CD4-positive, alpha-beta T cell (primary cell): ENCODE results near the gene TMEM100. TPM values are rescaled to one million over a fixed set of nuclear protein-coding genes. Genes with fewer than 3 reads are reported as not detected.

Source experiments
- ATAC-seq: fragments of 200-7000 bp; cut with Tn5 transposase; one replicate; pipeline ENCODE4 v1.10.0; 2022; ENCODE audit warnings: mild to moderate bottlenecking; ENCODE audit not compliant: poor library complexity
- CTCF ChIA-PET: fragments of 350-600 bp; sonication (Branson Sonifier 250); formaldehyde crosslinking; loops from one replicate; lab custom pipeline; 2021; ENCODE audit warnings: antibody characterized with exemption, inconsistent platforms; lab: Charles Lee
- POLR2A ChIA-PET: fragments of 350-600 bp; sonication (Branson Sonifier 250); formaldehyde crosslinking; loops from one replicate; lab custom pipeline; 2021; ENCODE audit warnings: antibody characterized with exemption, inconsistent platforms; lab: Charles Lee
- DNase-seq, 14 experiments: peaks; one replicate each; pipeline ENCODE4 v3.0.0-alpha.2; 2013 to 2020; ENCODE audit warnings: mixed read lengths in 2 of 14
- H3K27ac ChIP-seq, 2 donors: one replicate each; pipeline versions ENCODE4 v1.5.1 to v1.7.0; 2013; ENCODE audit warnings: low read length in 2 of 2, low read depth in 1 of 2, mild to moderate bottlenecking in 1 of 2
- H3K27me3 ChIP-seq, 2 experiments: 1 replicate in 1 of 2; 2 replicates in 1 of 2; pipeline versions ENCODE4 v1.6.1 to v1.7.0; 2013; ENCODE audit warnings: low read length in 2 of 2, control low read depth in 1 of 2, mild to moderate bottlenecking in 1 of 2, moderate library complexity in 1 of 2; ENCODE audit not compliant: insufficient read depth in 2 of 2, control insufficient read depth in 1 of 2
- H3K36me3 ChIP-seq: one replicate; pipeline ENCODE4 v1.6.1; 2013; ENCODE audit warnings: low read length, control low read depth; ENCODE audit not compliant: insufficient read depth
- H3K4me1 ChIP-seq: one replicate; pipeline ENCODE4 v1.6.1; 2013; ENCODE audit warnings: low read length, control low read depth; ENCODE audit not compliant: insufficient read depth
- H3K4me3 ChIP-seq: one replicate; pipeline ENCODE4 v1.5.1; 2013; ENCODE audit warnings: mild to moderate bottlenecking, low read length, moderate library complexity
- H3K9me3 ChIP-seq, 2 experiments: 1 replicate in 1 of 2; 2 replicates in 1 of 2; pipeline versions ENCODE4 v1.6.1 to v1.7.0; 2013; ENCODE audit warnings: low read length in 2 of 2, mild to moderate bottlenecking in 2 of 2, control low read depth in 1 of 2, moderate library complexity in 1 of 2; ENCODE audit not compliant: control insufficient read depth in 1 of 2, insufficient read depth in 1 of 2
- H3K27ac Mint-ChIP-seq: one replicate; pipeline ENCODE4 v1.8.0; 2020; ENCODE audit warnings: mixed read lengths
- H3K27me3 Mint-ChIP-seq: one replicate; pipeline ENCODE4 v1.8.0; 2021; ENCODE audit warnings: mixed read lengths
- H3K36me3 Mint-ChIP-seq: one replicate; pipeline ENCODE4 v1.8.0; 2021; ENCODE audit warnings: low read depth, mixed read lengths
- H3K4me1 Mint-ChIP-seq: one replicate; pipeline ENCODE4 v1.8.0; 2021; ENCODE audit warnings: low read depth, mixed read lengths
- H3K4me3 Mint-ChIP-seq: one replicate; pipeline ENCODE4 v1.8.0; 2020; ENCODE audit warnings: mild to moderate bottlenecking, mixed read lengths
- H3K9me3 Mint-ChIP-seq: one replicate; pipeline ENCODE4 v1.8.0; 2020; ENCODE audit warnings: mixed read lengths
- CTCF ChIP-seq: fragments of 200-600 bp; IDR thresholded peaks from one replicate; pipeline ENCODE4 v1.8.0; 2022; ENCODE audit warnings: antibody characterized with exemption, mild to moderate bottlenecking
- intact Hi-C, 2 experiments: fragments of 100-400 bp; cut with DNase I in 1 of 2; cut with micrococcal nuclease in 1 of 2; formaldehyde crosslinking; loops; one replicate each; pipeline versions ENCODE4 v1.15.1 to v1.9.0; 2023 to 2025; cut with DNase I, micrococcal nuclease
- total RNA-seq, 174 experiments: library from RNA in 2 of 174; stranded (reverse) in 2 of 174; gene quantifications; one replicate each; pipeline ENCODE4 v1.2.3 and lab custom pipeline; 2021 to 2026

Gene TMEM100
- total RNA-seq, 2 experiments from 2014 or later: not detected

GRCh38 chr17:55691666-55692065 is 31.0 kb downstream of the TMEM100 start:
- no peak overlapping the region for H3K4me3 ChIP-seq
- ChIA-PET CTCF (no interaction called here), POLR2A (no interaction called here)
- Mint-ChIP-seq H3K27me3 (peaks cover 17% of the 10 kb centered on the region), H3K4me1 (no peaks in the 10 kb centered on the region), H3K36me3 (no peaks in the 10 kb centered on the region), H3K27ac (no peak overlapping the region), H3K9me3 (no peaks in the 10 kb centered on the region), H3K4me3 (no peak overlapping the region)
- H3K27ac ChIP-seq: no peak overlapping the region
- peaks cover 0 to 3% of the 10 kb centered on the region in 2 experiments for H3K9me3 ChIP-seq
- intact Hi-C loops: no loop called here
- ATAC-seq (no peak), DNase-seq (no peak)
- TF ChIP-seq CTCF: no peak
- no peaks in the 10 kb centered on the region for H3K27me3 ChIP-seq
- no peaks in the 10 kb centered on the region for H3K4me1 ChIP-seq
- H3K36me3 ChIP-seq: no peaks in the 10 kb centered on the region

- CTCF ChIA-PET: no interaction called here
- H3K4me1 ChIP-seq: no peaks in the 10 kb centered on the region
- peaks cover 24% of the 10 kb centered on the region for H3K27me3 Mint-ChIP-seq
Observed at GRCh38 chr17:55690105-55690508, 32.6 kb downstream of the TMEM100 start.

GRCh38 chr17:55689672-55690071 is 33.0 kb downstream of the TMEM100 start:
- TF ChIP-seq CTCF: no peak
- ChIA-PET POLR2A (interaction anchor here (0.7 kb wide), 1 partner anchor 52 kb away, joined by 3 read pairs; no protein-coding TSS in a partner anchor), CTCF (no interaction called here)
- no peaks in the 10 kb centered on the region for H3K4me1 Mint-ChIP-seq
- H3K27me3 Mint-ChIP-seq: peaks cover 29% of the 10 kb centered on the region
- no peaks in the 10 kb centered on the region for H3K27me3 ChIP-seq
- H3K36me3 Mint-ChIP-seq: no peaks in the 10 kb centered on the region
- peaks cover 0 to 3% of the 10 kb centered on the region in 2 experiments for H3K9me3 ChIP-seq
- H3K4me3 ChIP-seq: no peak overlapping the region
- H3K36me3 ChIP-seq: no peaks in the 10 kb centered on the region
- H3K27ac Mint-ChIP-seq: no peak overlapping the region
- DNase-seq (no peak), ATAC-seq (no peak)
- intact Hi-C loops: loop anchor here in 1 of 2 experiments (10.0 kb wide), 1 partner anchor 55 kb away; no protein-coding TSS in a partner anchor
- H3K27ac ChIP-seq: no peak overlapping the region
- H3K4me3 Mint-ChIP-seq: no peak overlapping the region
- H3K4me1 ChIP-seq: no peaks in the 10 kb centered on the region
- H3K9me3 Mint-ChIP-seq: no peaks in the 10 kb centered on the region

More at GRCh38 chr17:55690105-55690508, 32.6 kb downstream of the TMEM100 start:
- Mint-ChIP-seq H3K4me1 (no peaks in the 10 kb centered on the region), H3K4me3 (no peak overlapping the region), H3K36me3 (no peaks in the 10 kb centered on the region), H3K9me3 (no peaks in the 10 kb centered on the region), H3K27ac (no peak overlapping the region)
- TF ChIP-seq CTCF: no peak
- DNase-seq (peak in 2 of 14 experiments; percentile 35 to 47), ATAC-seq (no peak)
- no peaks in the 10 kb centered on the region for H3K36me3 ChIP-seq
- no peak overlapping the region for H3K27ac ChIP-seq
- POLR2A ChIA-PET: interaction anchor here (0.7 kb wide), 1 partner anchor 53 kb away, joined by 3 read pairs; no protein-coding TSS in a partner anchor
- intact Hi-C loops: no loop called here
- H3K9me3 ChIP-seq: peaks cover 0 to 3% of the 10 kb centered on the region in 2 experiments
- no peaks in the 10 kb centered on the region for H3K27me3 ChIP-seq
- no peak overlapping the region for H3K4me3 ChIP-seq
